GM23338 (cell line): Measurements from ENCODE around the gene IGSF8. TPM values are rescaled to one million over a fixed set of nuclear protein-coding genes. Genes with fewer than 3 reads are reported as not detected.

Experiments
- ATAC-seq: fragments of 200-7000 bp; cut with Tn5 transposase; 3 replicates; pipeline ENCODE4 v1.9.1; 2020
- DNase-seq: peaks from one replicate; pipeline ENCODE4 v3.0.0-alpha.2; 2015; ENCODE audit warnings: low spot score
- H2AFZ ChIP-seq: fragments of 200-600 bp; sonication (generic); 2 replicates; pipeline ENCODE4 v1.8.0; 2016; ENCODE audit warnings: antibody characterized with exemption, mild to moderate bottlenecking, moderate library complexity
- H3F3A ChIP-seq: fragments of 200-600 bp; sonication (generic); replicated peaks from 2 replicates; pipeline ENCODE4 v1.8.0; 2017; ENCODE audit warnings: antibody characterized with exemption, mixed run types, low read depth
- H3K27ac ChIP-seq: fragments of 200-600 bp; sonication (generic); 2 replicates; pipeline ENCODE4 v1.6.1; 2016; ENCODE audit warnings: low read depth
- H3K27me3 ChIP-seq: fragments of 200-600 bp; sonication (generic); 2 replicates; pipeline ENCODE4 v1.8.0; 2016; ENCODE audit warnings: mild to moderate bottlenecking, mixed run types, moderate library complexity; ENCODE audit not compliant: insufficient read depth
- H3K36me3 ChIP-seq: fragments of 200-600 bp; sonication (generic); 2 replicates; pipeline ENCODE4 v1.8.0; 2016; ENCODE audit warnings: mild to moderate bottlenecking; ENCODE audit not compliant: insufficient read depth
- H3K4me1 ChIP-seq: fragments of 200-600 bp; sonication (generic); 2 replicates; pipeline ENCODE4 v1.8.0; 2016; ENCODE audit warnings: mild to moderate bottlenecking, moderate library complexity; ENCODE audit not compliant: insufficient read depth
- H3K4me2 ChIP-seq: fragments of 200-600 bp; sonication (generic); 2 replicates; pipeline ENCODE4 v1.7.1; 2017; ENCODE audit warnings: mixed run types
- H3K4me3 ChIP-seq: fragments of 200-600 bp; sonication (generic); 2 replicates; pipeline ENCODE4 v1.6.1; 2016; ENCODE audit warnings: mixed run types
- H3K79me2 ChIP-seq: fragments of 200-600 bp; sonication (generic); replicated peaks from 2 replicates; pipeline ENCODE4 v1.8.0; 2017; ENCODE audit warnings: mild to moderate bottlenecking; ENCODE audit not compliant: insufficient read depth
- H3K9me2 ChIP-seq: fragments of 200-600 bp; sonication (generic); 2 replicates; pipeline ENCODE4 v1.8.0; 2017; ENCODE audit not compliant: insufficient read depth
- H4K20me1 ChIP-seq: fragments of 200-600 bp; sonication (generic); replicated peaks from 2 replicates; pipeline ENCODE4 v1.8.0; 2017; ENCODE audit warnings: mild to moderate bottlenecking; ENCODE audit not compliant: insufficient read depth
- H3K27ac Mint-ChIP-seq: 2 replicates; pipeline ENCODE4 v1.8.0; 2020; ENCODE audit warnings: inconsistent platforms, mild to moderate bottlenecking, moderate library complexity, mixed read lengths
- H3K27me3 Mint-ChIP-seq: 3 replicates; pipeline ENCODE4 v1.8.0; 2022; ENCODE audit warnings: low read depth, mild to moderate bottlenecking, moderate library complexity, mixed read lengths, inconsistent platforms; ENCODE audit not compliant: insufficient read depth, poor library complexity
- H3K36me3 Mint-ChIP-seq: 3 replicates; pipeline ENCODE4 v1.8.0; 2021; ENCODE audit warnings: low read depth, mild to moderate bottlenecking, inconsistent platforms, moderate library complexity, mixed read lengths
- H3K4me1 Mint-ChIP-seq: 3 replicates; pipeline ENCODE4 v1.8.0; 2020; ENCODE audit warnings: mild to moderate bottlenecking, inconsistent platforms, mixed read lengths
- H3K4me3 Mint-ChIP-seq: 3 replicates; pipeline ENCODE4 v1.8.0; 2021; ENCODE audit warnings: moderate library complexity, mild to moderate bottlenecking, inconsistent platforms, mixed read lengths
- H3K9me3 Mint-ChIP-seq: 3 replicates; pipeline ENCODE4 v1.8.0; 2020; ENCODE audit warnings: moderate library complexity, mild to moderate bottlenecking, inconsistent platforms, mixed read lengths
- CREB1 ChIP-seq: fragments of 250-450 bp; sonication (Bioruptor Pico); IDR thresholded peaks from 2 replicates; pipeline ENCODE4 v1.5.0; 2020; ENCODE audit warnings: low read depth, mild to moderate bottlenecking, moderate library complexity
- CTCF ChIP-seq, 2 experiments: fragments of 200-600 bp in 1 of 2; sonication (generic) in 1 of 2; conservative IDR thresholded peaks; 2 replicates each; pipeline versions ENCODE4 v1.5.1 to v1.6.1; 2016 to 2017; ENCODE audit warnings: antibody characterized with exemption in 2 of 2, low read depth in 2 of 2, mild to moderate bottlenecking in 2 of 2, moderate library complexity in 1 of 2
- EZH2 ChIP-seq: fragments of 200-600 bp; sonication (generic); IDR thresholded peaks from one replicate; pipeline ENCODE4 v1.8.0; 2017; ENCODE audit warnings: antibody characterized with exemption, mild to moderate bottlenecking, low read depth; ENCODE audit not compliant: unreplicated experiment
- JUNB ChIP-seq: IDR thresholded peaks from one replicate; pipeline ENCODE4 v1.6.1; 2016; ENCODE audit warnings: antibody characterized with exemption; ENCODE audit not compliant: unreplicated experiment
- POLR2AphosphoS5 ChIP-seq: IDR thresholded peaks from 2 replicates; pipeline ENCODE4 v1.6.1; 2016; ENCODE audit warnings: antibody characterized with exemption, low read depth
- STAT1 ChIP-seq: IDR thresholded peaks from one replicate; pipeline ENCODE4 v1.6.1; 2016; ENCODE audit warnings: antibody characterized with exemption; ENCODE audit not compliant: unreplicated experiment
- ZNF114 ChIP-seq: fragments of 250-450 bp; sonication (Bioruptor Pico); IDR thresholded peaks from 2 replicates; pipeline ENCODE4 v1.5.0; 2020; ENCODE audit warnings: mild to moderate bottlenecking, moderate library complexity
- ZNF331 ChIP-seq: fragments of 250-450 bp; sonication (Bioruptor Pico); IDR thresholded peaks from 2 replicates; pipeline ENCODE4 v1.5.0; 2020; ENCODE audit warnings: low read depth, mild to moderate bottlenecking, moderate library complexity
- polyA plus RNA-seq: library from polyadenylated mRNA; unstranded; fragments of >200 nt; fragmentation: Nextera tagmentation; extraction: Ambion mirVana; gene quantifications from 2 replicates; pipeline ENCODE4 v1.2.1, GENCODE V29; 2016
- total RNA-seq: library from RNA; depleted of rRNA; stranded (reverse); fragments of >200 nt; shearing (Covaris generic); gene quantifications from 2 replicates; pipeline ENCODE4 v1.2.3, GENCODE V29; 2014
- TF ChIP-seq, protein P1 (sequence below): IDR thresholded peaks from one replicate; pipeline ENCODE4 v1.6.1; 2018; ENCODE audit warnings: antibody characterized with exemption; ENCODE audit not compliant: unreplicated experiment
- TF ChIP-seq, protein P2 (sequence below): fragments of 250-450 bp; sonication (Bioruptor Pico); IDR thresholded peaks from 2 replicates; pipeline ENCODE4 v1.5.0; 2020; ENCODE audit warnings: mild to moderate bottlenecking, moderate library complexity

Gene IGSF8
- total and polyA plus RNA-seq, 2 experiments from 2014 or later, result 38.4 to 120 TPM

GRCh38 chr1:160068225-160068624 is 30.2 kb downstream of the IGSF8 start:
- TF ChIP-seq ZNF114 (CRISPR knock-in tag) (no peak), STAT1 (no peak), EZH2 (no peak), POLR2AphosphoS5 (no peak), CTCF (conservative IDR thresholded peaks at IDR 0.05; ENCODE audit: low read depth in 2 of 2) (no peak), CREB1 (CRISPR knock-in tag) (no peak), JUNB (no peak), ZNF331 (CRISPR knock-in tag) (no peak)
- TF ChIP-seq, protein P1, sequence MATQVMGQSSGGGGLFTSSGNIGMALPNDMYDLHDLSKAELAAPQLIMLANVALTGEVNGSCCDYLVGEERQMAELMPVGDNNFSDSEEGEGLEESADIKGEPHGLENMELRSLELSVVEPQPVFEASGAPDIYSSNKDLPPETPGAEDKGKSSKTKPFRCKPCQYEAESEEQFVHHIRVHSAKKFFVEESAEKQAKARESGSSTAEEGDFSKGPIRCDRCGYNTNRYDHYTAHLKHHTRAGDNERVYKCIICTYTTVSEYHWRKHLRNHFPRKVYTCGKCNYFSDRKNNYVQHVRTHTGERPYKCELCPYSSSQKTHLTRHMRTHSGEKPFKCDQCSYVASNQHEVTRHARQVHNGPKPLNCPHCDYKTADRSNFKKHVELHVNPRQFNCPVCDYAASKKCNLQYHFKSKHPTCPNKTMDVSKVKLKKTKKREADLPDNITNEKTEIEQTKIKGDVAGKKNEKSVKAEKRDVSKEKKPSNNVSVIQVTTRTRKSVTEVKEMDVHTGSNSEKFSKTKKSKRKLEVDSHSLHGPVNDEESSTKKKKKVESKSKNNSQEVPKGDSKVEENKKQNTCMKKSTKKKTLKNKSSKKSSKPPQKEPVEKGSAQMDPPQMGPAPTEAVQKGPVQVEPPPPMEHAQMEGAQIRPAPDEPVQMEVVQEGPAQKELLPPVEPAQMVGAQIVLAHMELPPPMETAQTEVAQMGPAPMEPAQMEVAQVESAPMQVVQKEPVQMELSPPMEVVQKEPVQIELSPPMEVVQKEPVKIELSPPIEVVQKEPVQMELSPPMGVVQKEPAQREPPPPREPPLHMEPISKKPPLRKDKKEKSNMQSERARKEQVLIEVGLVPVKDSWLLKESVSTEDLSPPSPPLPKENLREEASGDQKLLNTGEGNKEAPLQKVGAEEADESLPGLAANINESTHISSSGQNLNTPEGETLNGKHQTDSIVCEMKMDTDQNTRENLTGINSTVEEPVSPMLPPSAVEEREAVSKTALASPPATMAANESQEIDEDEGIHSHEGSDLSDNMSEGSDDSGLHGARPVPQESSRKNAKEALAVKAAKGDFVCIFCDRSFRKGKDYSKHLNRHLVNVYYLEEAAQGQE, result no peak
- TF ChIP-seq, protein P2, sequence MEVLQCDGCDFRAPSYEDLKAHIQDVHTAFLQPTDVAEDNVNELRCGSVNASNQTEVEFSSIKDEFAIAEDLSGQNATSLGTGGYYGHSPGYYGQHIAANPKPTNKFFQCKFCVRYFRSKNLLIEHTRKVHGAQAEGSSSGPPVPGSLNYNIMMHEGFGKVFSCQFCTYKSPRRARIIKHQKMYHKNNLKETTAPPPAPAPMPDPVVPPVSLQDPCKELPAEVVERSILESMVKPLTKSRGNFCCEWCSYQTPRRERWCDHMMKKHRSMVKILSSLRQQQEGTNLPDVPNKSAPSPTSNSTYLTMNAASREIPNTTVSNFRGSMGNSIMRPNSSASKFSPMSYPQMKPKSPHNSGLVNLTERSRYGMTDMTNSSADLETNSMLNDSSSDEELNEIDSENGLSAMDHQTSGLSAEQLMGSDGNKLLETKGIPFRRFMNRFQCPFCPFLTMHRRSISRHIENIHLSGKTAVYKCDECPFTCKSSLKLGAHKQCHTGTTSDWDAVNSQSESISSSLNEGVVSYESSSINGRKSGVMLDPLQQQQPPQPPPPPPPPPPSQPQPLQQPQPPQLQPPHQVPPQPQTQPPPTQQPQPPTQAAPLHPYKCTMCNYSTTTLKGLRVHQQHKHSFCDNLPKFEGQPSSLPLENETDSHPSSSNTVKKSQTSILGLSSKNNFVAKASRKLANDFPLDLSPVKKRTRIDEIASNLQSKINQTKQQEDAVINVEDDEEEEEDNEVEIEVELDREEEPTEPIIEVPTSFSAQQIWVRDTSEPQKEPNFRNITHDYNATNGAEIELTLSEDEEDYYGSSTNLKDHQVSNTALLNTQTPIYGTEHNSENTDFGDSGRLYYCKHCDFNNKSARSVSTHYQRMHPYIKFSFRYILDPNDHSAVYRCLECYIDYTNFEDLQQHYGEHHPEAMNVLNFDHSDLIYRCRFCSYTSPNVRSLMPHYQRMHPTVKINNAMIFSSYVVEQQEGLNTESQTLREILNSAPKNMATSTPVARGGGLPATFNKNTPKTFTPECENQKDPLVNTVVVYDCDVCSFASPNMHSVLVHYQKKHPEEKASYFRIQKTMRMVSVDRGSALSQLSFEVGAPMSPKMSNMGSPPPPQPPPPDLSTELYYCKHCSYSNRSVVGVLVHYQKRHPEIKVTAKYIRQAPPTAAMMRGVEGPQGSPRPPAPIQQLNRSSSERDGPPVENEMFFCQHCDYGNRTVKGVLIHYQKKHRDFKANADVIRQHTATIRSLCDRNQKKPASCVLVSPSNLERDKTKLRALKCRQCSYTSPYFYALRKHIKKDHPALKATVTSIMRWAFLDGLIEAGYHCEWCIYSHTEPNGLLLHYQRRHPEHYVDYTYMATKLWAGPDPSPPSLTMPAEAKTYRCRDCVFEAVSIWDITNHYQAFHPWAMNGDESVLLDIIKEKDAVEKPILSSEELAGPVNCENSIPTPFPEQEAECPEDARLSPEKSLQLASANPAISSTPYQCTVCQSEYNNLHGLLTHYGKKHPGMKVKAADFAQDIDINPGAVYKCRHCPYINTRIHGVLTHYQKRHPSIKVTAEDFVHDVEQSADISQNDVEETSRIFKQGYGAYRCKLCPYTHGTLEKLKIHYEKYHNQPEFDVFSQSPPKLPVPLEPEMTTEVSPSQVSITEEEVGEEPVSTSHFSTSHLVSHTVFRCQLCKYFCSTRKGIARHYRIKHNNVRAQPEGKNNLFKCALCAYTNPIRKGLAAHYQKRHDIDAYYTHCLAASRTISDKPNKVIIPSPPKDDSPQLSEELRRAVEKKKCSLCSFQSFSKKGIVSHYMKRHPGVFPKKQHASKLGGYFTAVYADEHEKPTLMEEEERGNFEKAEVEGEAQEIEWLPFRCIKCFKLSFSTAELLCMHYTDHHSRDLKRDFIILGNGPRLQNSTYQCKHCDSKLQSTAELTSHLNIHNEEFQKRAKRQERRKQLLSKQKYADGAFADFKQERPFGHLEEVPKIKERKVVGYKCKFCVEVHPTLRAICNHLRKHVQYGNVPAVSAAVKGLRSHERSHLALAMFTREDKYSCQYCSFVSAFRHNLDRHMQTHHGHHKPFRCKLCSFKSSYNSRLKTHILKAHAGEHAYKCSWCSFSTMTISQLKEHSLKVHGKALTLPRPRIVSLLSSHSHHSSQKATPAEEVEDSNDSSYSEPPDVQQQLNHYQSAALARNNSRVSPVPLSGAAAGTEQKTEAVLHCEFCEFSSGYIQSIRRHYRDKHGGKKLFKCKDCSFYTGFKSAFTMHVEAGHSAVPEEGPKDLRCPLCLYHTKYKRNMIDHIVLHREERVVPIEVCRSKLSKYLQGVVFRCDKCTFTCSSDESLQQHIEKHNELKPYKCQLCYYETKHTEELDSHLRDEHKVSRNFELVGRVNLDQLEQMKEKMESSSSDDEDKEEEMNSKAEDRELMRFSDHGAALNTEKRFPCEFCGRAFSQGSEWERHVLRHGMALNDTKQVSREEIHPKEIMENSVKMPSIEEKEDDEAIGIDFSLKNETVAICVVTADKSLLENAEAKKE (CRISPR knock-in tag), result no peak
- DNase-seq, result no peak
- H3K27ac Mint-ChIP-seq, result no peak overlapping the region
- no peaks in the 10 kb centered on the region for H3K79me2 ChIP-seq
- H3F3A ChIP-seq, result peaks cover 4% of the 10 kb centered on the region; the same call in 1 of the 2 replicates
- no peak for ATAC-seq
- no peaks in the 10 kb centered on the region for H3K36me3 ChIP-seq
- H3K9me3 Mint-ChIP-seq, result no peaks in the 10 kb centered on the region; the same call in 2 of the 3 replicates
- H3K4me1 ChIP-seq, result peaks cover 21% of the 10 kb centered on the region
- H2AFZ ChIP-seq, result no peak overlapping the region
- no peaks in the 10 kb centered on the region for H3K36me3 Mint-ChIP-seq
- H4K20me1 ChIP-seq, result no peaks in the 10 kb centered on the region
- peaks cover 16% of the 10 kb centered on the region for H3K27me3 Mint-ChIP-seq
- H3K9me2 ChIP-seq, result no peaks in the 10 kb centered on the region
- H3K4me3 Mint-ChIP-seq, result no peak overlapping the region
- no peak overlapping the region for H3K27ac ChIP-seq
- no peak overlapping the region for H3K4me3 ChIP-seq
- H3K27me3 ChIP-seq, result peaks cover 39% of the 10 kb centered on the region
- H3K4me2 ChIP-seq, result no peak overlapping the region
- H3K4me1 Mint-ChIP-seq, result peaks cover 30% of the 10 kb centered on the region
